Measurements from ENCODE around the gene TOX2. TPM values are rescaled to one million over a fixed set of nuclear protein-coding genes. Genes with fewer than 3 reads are reported as not detected.

The TOX2 gene
- total and polyA plus RNA-seq, 10 donors: 1.1 to 6.4 (median 5.0) TPM

DNA sequence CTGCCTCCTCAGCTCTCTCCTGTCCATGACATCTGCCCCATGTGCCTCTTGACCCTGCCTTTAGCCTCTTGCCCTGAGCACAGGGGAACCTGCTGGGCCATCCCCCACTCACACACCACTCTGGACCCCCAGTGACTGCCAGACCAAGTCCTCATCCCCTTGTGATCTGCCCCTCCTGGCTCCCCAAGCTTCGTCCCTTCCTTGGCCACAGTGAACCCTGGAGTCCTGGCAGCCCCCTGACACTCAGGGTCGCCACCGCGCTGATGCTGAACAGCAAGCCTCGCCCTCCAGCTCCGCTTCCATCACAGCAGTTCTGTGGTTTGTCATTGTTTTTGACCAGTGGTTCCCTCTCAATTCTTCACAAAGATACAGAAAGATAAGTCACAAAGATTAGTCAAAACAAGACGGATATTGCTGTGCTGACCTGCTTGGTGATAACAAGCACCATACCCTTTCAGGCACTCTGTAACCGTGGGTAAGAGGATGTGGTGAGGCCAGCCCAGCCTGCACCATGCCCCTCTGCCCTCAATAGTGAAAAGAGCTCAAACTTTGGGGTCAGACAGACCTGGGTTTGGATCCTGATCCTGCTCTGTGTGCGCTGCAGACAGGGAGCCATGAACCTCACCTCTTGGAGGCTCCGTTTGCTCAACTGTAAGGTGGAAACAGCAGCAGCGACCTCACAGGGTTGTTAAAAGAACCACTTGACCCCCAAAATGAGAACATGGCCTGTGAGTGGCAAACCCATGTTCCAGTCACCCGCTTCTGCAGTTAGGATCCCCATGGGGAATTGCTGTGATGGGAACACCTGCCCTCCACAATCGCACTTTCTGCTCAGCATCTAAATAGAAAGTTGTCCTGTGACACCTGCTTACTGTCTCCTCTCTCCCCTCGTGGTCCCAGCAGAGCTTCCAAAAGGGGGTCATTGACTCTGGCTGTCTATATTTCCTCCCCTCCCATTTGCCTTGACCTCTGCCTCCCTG lies 114.5 kb downstream of the TOX2 start:
- 45 to 60% (median 53%) methylated on average over 14 of the region's 14 CpGs for WGBS, 5 donors
- intact Hi-C loops (cut with DNase I; ENCODE audit: low total_unique reads): no loop called here
- Histone ChIP-seq H3K9me3 (peaks cover 0 to 5% (median 0%) of the 10 kb centered on the region in 8 donors), H3K27me3 (replicated peaks in 1 of 7) (peaks cover 0 to 21% (median 0%) of the 10 kb centered on the region in 7 donors), H3K36me3 (no peaks in the 10 kb centered on the region), H3K27ac (no peak overlapping the region), H3K4me3 (no peak overlapping the region), H3K4me1 (peaks cover 0 to 17% (median 0%) of the 10 kb centered on the region in 6 donors)
- TF ChIP-seq POLR2AphosphoS5 (IDR thresholded peaks at IDR 0.05): no peak
- no peak for TF ChIP-seq POLR2A (IDR thresholded peaks at IDR 0.05)
- TF ChIP-seq, protein P1, sequence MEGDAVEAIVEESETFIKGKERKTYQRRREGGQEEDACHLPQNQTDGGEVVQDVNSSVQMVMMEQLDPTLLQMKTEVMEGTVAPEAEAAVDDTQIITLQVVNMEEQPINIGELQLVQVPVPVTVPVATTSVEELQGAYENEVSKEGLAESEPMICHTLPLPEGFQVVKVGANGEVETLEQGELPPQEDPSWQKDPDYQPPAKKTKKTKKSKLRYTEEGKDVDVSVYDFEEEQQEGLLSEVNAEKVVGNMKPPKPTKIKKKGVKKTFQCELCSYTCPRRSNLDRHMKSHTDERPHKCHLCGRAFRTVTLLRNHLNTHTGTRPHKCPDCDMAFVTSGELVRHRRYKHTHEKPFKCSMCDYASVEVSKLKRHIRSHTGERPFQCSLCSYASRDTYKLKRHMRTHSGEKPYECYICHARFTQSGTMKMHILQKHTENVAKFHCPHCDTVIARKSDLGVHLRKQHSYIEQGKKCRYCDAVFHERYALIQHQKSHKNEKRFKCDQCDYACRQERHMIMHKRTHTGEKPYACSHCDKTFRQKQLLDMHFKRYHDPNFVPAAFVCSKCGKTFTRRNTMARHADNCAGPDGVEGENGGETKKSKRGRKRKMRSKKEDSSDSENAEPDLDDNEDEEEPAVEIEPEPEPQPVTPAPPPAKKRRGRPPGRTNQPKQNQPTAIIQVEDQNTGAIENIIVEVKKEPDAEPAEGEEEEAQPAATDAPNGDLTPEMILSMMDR (IDR thresholded peaks at IDR 0.05 in 8 of 11, conservative IDR thresholded peaks at IDR 0.05 in 3 of 11): no peak
- peak; percentile 71 for DNase-seq

DNA sequence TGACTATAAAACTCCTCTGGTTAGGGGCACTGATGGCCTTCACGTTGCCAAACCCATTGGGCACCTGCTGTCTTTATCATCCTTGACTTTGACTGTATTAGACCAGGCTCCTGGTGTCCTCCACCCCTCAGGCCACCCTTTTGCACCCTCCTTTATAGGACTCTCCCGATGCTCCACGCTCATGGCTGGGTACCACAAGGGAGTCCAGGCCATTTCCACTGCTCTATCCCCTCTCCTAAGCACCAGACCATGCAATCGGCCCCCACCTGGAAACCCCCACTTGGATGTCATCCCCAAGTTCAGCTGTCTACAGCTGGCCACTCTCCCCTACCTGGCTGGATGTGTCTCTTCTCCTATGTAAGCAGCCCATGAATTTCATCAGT lies 115.2 kb downstream of the TOX2 start:
- no peak for DNase-seq
- peaks cover 0 to 5% (median 0%) of the 10 kb centered on the region in 8 donors for H3K9me3 ChIP-seq
- peaks cover 0 to 18% (median 0%) of the 10 kb centered on the region in 7 donors for H3K27me3 ChIP-seq (replicated peaks in 1 of 7)
- H3K4me1 ChIP-seq: peaks cover 0 to 17% (median 0%) of the 10 kb centered on the region in 6 donors
- intact Hi-C loops (cut with DNase I; ENCODE audit: low total_unique reads): no loop called here
- H3K4me3 ChIP-seq: no peak overlapping the region
- WGBS, 5 donors: 81 to 89% (median 86%) methylated on average over 4 of the region's 4 CpGs
- no peak overlapping the region for H3K27ac ChIP-seq
- H3K36me3 ChIP-seq: no peaks in the 10 kb centered on the region
- TF ChIP-seq POLR2AphosphoS5 (IDR thresholded peaks at IDR 0.05): no peak
- TF ChIP-seq, protein P1 (IDR thresholded peaks at IDR 0.05 in 8 of 11, conservative IDR thresholded peaks at IDR 0.05 in 3 of 11): no peak
- TF ChIP-seq POLR2A (IDR thresholded peaks at IDR 0.05): no peak

DNA sequence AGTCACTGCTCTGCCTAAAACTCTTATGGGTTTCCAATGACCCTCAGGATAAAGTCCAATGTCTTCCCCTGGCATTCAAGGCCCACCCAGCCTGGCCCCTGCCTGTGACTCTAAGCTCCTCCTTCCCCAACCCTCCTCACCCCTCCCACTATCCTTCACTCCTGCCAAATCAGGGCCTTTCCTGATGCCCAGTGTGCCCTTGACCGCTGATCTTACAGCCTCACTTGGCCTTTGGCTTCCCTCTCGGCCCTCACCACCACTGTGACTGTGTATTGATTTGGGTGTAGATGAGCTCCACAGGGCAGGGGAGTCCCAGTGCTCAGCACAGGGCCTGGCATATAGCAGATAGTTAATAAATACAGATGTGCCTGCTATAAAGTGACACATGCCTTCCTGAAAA lies 115.7 kb downstream of the TOX2 start:
- WGBS, 5 donors: 79 to 88% (median 82%) methylated on average over 2 of the region's 2 CpGs
- DNase-seq: no peak
- H3K4me1 ChIP-seq: peaks cover 0 to 17% (median 0%) of the 10 kb centered on the region in 6 donors
- H3K27me3 ChIP-seq (replicated peaks in 1 of 7): peaks cover 0 to 12% (median 0%) of the 10 kb centered on the region in 7 donors
- H3K9me3 ChIP-seq: peaks cover 0 to 5% (median 0%) of the 10 kb centered on the region in 8 donors
- no peak overlapping the region for H3K27ac ChIP-seq
- no peak overlapping the region for H3K4me3 ChIP-seq
- H3K36me3 ChIP-seq: no peaks in the 10 kb centered on the region
- TF ChIP-seq, protein P1 (IDR thresholded peaks at IDR 0.05 in 8 of 11, conservative IDR thresholded peaks at IDR 0.05 in 3 of 11): no peak
- TF ChIP-seq POLR2A (IDR thresholded peaks at IDR 0.05) (no peak), POLR2AphosphoS5 (IDR thresholded peaks at IDR 0.05) (no peak)
- intact Hi-C loops (cut with DNase I; ENCODE audit: low total_unique reads): no loop called here

DNA sequence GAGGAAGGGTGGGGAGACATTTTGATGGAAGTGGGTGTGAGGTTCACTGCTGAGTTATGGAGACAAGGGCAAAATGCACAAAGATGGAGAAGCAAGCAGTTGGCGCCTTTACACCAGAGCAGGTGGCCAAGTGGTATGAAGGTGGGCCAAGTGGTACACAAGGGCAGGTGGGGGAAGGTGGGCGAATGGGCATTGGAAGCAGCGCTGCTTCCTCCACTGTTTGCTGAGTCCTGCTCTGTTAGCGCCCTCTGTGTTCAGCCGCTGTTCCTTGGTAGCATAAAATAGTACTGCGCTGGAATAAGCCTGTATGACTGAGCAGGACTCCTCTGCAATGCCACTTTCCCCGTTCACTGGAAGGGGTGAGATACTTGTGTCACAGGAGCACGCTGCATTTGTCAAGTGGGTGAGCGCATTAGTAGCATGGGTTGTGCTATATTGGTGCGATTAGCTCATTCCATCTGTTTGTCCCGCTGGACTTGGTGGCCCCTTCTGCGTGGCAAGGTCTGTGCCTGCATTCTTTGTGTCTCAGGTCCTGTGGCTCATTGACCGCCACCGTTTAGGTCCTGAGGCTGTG lies 116.4 kb downstream of the TOX2 start:
- H3K9me3 ChIP-seq: peaks cover 0 to 5% (median 0%) of the 10 kb centered on the region in 8 donors
- peaks cover 0 to 17% (median 0%) of the 10 kb centered on the region in 6 donors for H3K4me1 ChIP-seq
- H3K27me3 ChIP-seq (replicated peaks in 1 of 7): peaks cover 0 to 12% (median 0%) of the 10 kb centered on the region in 7 donors
- no peaks in the 10 kb centered on the region for H3K36me3 ChIP-seq
- intact Hi-C loops (cut with DNase I; ENCODE audit: low total_unique reads): no loop called here
- TF ChIP-seq POLR2A (IDR thresholded peaks at IDR 0.05): no peak
- TF ChIP-seq, protein P1 (IDR thresholded peaks at IDR 0.05 in 8 of 11, conservative IDR thresholded peaks at IDR 0.05 in 3 of 11): no peak
- TF ChIP-seq POLR2AphosphoS5 (IDR thresholded peaks at IDR 0.05): no peak
- no peak for DNase-seq
- 83 to 93% (median 92%) methylated on average over 12 to 14 of the region's 14 CpGs for WGBS, 5 donors
- H3K27ac ChIP-seq: no peak overlapping the region
- no peak overlapping the region for H3K4me3 ChIP-seq
